HepG2 (cell line): ENCODE data around the gene ECM1. TPM values are rescaled to one million over a fixed set of nuclear protein-coding genes. Genes with fewer than 3 reads are reported as not detected.

Experiments used
- AHR ChIP-seq: IDR thresholded peaks from 2 replicates; pipeline ENCODE4 v1.6.1; 2018; ENCODE audit warnings: missing genetic modification reagents, missing compliant biosample characterization
- ARID2 ChIP-seq: sonication (generic); formaldehyde crosslinking; IDR thresholded peaks from 2 replicates; pipeline ENCODE4 v1.8.1; 2022; ENCODE audit warnings: mild to moderate bottlenecking, missing genetic modification reagents, borderline replicate concordance
- ARNT ChIP-seq: fragments of 450-650 bp; IDR thresholded peaks from 2 replicates; pipeline ENCODE4 v1.6.1; 2017
- DR1 ChIP-seq: sonication (generic); formaldehyde crosslinking; IDR thresholded peaks from 2 replicates; pipeline ENCODE4 v1.8.0; 2021; ENCODE audit warnings: mild to moderate bottlenecking, missing genetic modification reagents, inconsistent platforms
- ETV5 ChIP-seq: IDR thresholded peaks from 2 replicates; pipeline ENCODE4 v1.6.1; 2018; ENCODE audit warnings: missing biosample characterization, missing genetic modification reagents, inconsistent platforms, borderline replicate concordance
- IRF9 ChIP-seq: sonication (generic); formaldehyde crosslinking; IDR thresholded peaks from 2 replicates; pipeline ENCODE4 v1.8.0; 2022; ENCODE audit warnings: missing genetic modification reagents, mild to moderate bottlenecking, borderline replicate concordance
- ISL2 ChIP-seq: sonication (generic); formaldehyde crosslinking; IDR thresholded peaks from 2 replicates; pipeline ENCODE4 v1.5.0; 2020; ENCODE audit warnings: missing genetic modification reagents
- KLF6 ChIP-seq: IDR thresholded peaks from 2 replicates; pipeline ENCODE4 v1.8.0; 2016; ENCODE audit warnings: missing biosample characterization, missing genetic modification reagents
- PAX8 ChIP-seq: sonication (generic); formaldehyde crosslinking; IDR thresholded peaks from 2 replicates; pipeline ENCODE4 v1.8.0; 2022; ENCODE audit warnings: mild to moderate bottlenecking, missing genetic modification reagents, borderline replicate concordance
- SNAPC2 ChIP-seq: sonication (generic); formaldehyde crosslinking; IDR thresholded peaks from 2 replicates; pipeline ENCODE4 v1.8.1; 2022; ENCODE audit warnings: mild to moderate bottlenecking, missing genetic modification reagents
- ZIK1 ChIP-seq: sonication (generic); formaldehyde crosslinking; IDR thresholded peaks from 2 replicates; pipeline ENCODE4 v1.5.0; 2020; ENCODE audit warnings: mild to moderate bottlenecking, low read depth, missing genetic modification reagents, borderline replicate concordance
- ZNF3 ChIP-seq: IDR thresholded peaks from 2 replicates; pipeline ENCODE4 v1.7.0; 2017; ENCODE audit warnings: inconsistent platforms
- ZNF317 ChIP-seq: sonication (generic); formaldehyde crosslinking; IDR thresholded peaks from 2 replicates; pipeline ENCODE4 v1.5.0; 2020; ENCODE audit warnings: mild to moderate bottlenecking, missing genetic modification reagents
- ZNF333 ChIP-seq: sonication (generic); formaldehyde crosslinking; IDR thresholded peaks from 2 replicates; pipeline ENCODE4 v1.4.0; 2020; ENCODE audit warnings: mild to moderate bottlenecking, missing genetic modification reagents, borderline replicate concordance
- ZNF598 ChIP-seq: sonication (generic); formaldehyde crosslinking; IDR thresholded peaks from 2 replicates; pipeline ENCODE4 v1.5.1; 2020; ENCODE audit warnings: mild to moderate bottlenecking, missing genetic modification reagents, borderline replicate concordance
- ZNF788 ChIP-seq: sonication (generic); formaldehyde crosslinking; IDR thresholded peaks from 2 replicates; pipeline ENCODE4 v1.5.0; 2020; ENCODE audit warnings: mild to moderate bottlenecking, missing genetic modification reagents, borderline replicate concordance
- polyA plus RNA-seq, 8 experiments: library from polyadenylated mRNA; depleted of rRNA in 3 of 8; stranded (reverse) in 7 of 8; unstranded in 1 of 8; fragments of >200 nt; fragmentation: Illumina TruSeq in 4 of 8; extraction: Trizol in 4 of 8; gene quantifications; 2 replicates each; pipeline versions ENCODE4 v1.2.1 to v1.2.3, GENCODE V29; 2011 to 2016; ENCODE audit warnings: low read depth in 4 of 8, missing spikeins in 1 of 8, mixed read lengths in 1 of 8; ENCODE audit not compliant: insufficient read depth in 1 of 8
- total RNA-seq, 5 experiments: library from RNA; depleted of rRNA; stranded (reverse); fragments of >200 nt; fragmentation: Illumina TruSeq; extraction: Trizol; gene quantifications; 2 replicates each; pipeline ENCODE4 v1.2.3, GENCODE V29; 2016; ENCODE audit warnings: low read depth in 1 of 5
- TF ChIP-seq, protein P1 (sequence below): sonication (generic); formaldehyde crosslinking; IDR thresholded peaks from 2 replicates; pipeline ENCODE4 v1.4.0; 2020; ENCODE audit warnings: missing genetic modification reagents
- TF ChIP-seq, protein P2 (sequence below): sonication (generic); formaldehyde crosslinking; IDR thresholded peaks from 2 replicates; pipeline ENCODE4 v1.9.0; 2021; ENCODE audit warnings: missing genetic modification reagents, mild to moderate bottlenecking, borderline replicate concordance
- TF ChIP-seq, protein P3 (sequence below): sonication (generic); formaldehyde crosslinking; IDR thresholded peaks from 2 replicates; pipeline ENCODE4 v1.4.0; 2020; ENCODE audit warnings: missing genetic modification reagents, borderline replicate concordance

The ECM1 gene
- total and polyA plus RNA-seq, 2 of the 13 experiments (the other 11 are each of a cell fraction or from before 2014, with no cell fraction given): 0.42 to 1.0 TPM

- TF ChIP-seq IRF9 (CRISPR knock-in tag) (0 out of 2 replicates have a peak, but pooled peaks have one; percentile 59), ZIK1 (CRISPR knock-in tag) (no peak), ZNF598 (CRISPR knock-in tag) (no peak), ARNT (no peak), ISL2 (CRISPR knock-in tag) (peak; percentile 42; the same call in 1 of the 2 replicates), ZNF317 (no peak), ZNF788 (CRISPR knock-in tag) (peak; percentile 35; the same call in 1 of the 2 replicates), SNAPC2 (no peak), ZNF333 (CRISPR knock-in tag) (no peak), ARID2 (CRISPR knock-in tag) (no peak), KLF6 (CRISPR knock-in tag) (peak; percentile 74; the same call in 1 of the 2 replicates), ETV5 (CRISPR knock-in tag) (peak; percentile 77; the same call in 1 of the 2 replicates), AHR (CRISPR knock-in tag) (no peak), PAX8 (no peak), ZNF3 (CRISPR knock-in tag) (no peak), DR1 (CRISPR knock-in tag) (no peak)
- TF ChIP-seq, protein P1, sequence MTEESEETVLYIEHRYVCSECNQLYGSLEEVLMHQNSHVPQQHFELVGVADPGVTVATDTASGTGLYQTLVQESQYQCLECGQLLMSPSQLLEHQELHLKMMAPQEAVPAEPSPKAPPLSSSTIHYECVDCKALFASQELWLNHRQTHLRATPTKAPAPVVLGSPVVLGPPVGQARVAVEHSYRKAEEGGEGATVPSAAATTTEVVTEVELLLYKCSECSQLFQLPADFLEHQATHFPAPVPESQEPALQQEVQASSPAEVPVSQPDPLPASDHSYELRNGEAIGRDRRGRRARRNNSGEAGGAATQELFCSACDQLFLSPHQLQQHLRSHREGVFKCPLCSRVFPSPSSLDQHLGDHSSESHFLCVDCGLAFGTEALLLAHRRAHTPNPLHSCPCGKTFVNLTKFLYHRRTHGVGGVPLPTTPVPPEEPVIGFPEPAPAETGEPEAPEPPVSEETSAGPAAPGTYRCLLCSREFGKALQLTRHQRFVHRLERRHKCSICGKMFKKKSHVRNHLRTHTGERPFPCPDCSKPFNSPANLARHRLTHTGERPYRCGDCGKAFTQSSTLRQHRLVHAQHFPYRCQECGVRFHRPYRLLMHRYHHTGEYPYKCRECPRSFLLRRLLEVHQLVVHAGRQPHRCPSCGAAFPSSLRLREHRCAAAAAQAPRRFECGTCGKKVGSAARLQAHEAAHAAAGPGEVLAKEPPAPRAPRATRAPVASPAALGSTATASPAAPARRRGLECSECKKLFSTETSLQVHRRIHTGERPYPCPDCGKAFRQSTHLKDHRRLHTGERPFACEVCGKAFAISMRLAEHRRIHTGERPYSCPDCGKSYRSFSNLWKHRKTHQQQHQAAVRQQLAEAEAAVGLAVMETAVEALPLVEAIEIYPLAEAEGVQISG (CRISPR knock-in tag): peak; percentile 45; the same call in 1 of the 2 replicates
- TF ChIP-seq, protein P2, sequence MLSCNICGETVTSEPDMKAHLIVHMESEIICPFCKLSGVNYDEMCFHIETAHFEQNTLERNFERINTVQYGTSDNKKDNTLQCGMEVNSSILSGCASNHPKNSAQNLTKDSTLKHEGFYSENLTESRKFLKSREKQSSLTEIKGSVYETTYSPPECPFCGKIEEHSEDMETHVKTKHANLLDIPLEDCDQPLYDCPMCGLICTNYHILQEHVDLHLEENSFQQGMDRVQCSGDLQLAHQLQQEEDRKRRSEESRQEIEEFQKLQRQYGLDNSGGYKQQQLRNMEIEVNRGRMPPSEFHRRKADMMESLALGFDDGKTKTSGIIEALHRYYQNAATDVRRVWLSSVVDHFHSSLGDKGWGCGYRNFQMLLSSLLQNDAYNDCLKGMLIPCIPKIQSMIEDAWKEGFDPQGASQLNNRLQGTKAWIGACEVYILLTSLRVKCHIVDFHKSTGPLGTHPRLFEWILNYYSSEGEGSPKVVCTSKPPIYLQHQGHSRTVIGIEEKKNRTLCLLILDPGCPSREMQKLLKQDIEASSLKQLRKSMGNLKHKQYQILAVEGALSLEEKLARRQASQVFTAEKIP (CRISPR knock-in tag): no peak
- TF ChIP-seq, protein P3, sequence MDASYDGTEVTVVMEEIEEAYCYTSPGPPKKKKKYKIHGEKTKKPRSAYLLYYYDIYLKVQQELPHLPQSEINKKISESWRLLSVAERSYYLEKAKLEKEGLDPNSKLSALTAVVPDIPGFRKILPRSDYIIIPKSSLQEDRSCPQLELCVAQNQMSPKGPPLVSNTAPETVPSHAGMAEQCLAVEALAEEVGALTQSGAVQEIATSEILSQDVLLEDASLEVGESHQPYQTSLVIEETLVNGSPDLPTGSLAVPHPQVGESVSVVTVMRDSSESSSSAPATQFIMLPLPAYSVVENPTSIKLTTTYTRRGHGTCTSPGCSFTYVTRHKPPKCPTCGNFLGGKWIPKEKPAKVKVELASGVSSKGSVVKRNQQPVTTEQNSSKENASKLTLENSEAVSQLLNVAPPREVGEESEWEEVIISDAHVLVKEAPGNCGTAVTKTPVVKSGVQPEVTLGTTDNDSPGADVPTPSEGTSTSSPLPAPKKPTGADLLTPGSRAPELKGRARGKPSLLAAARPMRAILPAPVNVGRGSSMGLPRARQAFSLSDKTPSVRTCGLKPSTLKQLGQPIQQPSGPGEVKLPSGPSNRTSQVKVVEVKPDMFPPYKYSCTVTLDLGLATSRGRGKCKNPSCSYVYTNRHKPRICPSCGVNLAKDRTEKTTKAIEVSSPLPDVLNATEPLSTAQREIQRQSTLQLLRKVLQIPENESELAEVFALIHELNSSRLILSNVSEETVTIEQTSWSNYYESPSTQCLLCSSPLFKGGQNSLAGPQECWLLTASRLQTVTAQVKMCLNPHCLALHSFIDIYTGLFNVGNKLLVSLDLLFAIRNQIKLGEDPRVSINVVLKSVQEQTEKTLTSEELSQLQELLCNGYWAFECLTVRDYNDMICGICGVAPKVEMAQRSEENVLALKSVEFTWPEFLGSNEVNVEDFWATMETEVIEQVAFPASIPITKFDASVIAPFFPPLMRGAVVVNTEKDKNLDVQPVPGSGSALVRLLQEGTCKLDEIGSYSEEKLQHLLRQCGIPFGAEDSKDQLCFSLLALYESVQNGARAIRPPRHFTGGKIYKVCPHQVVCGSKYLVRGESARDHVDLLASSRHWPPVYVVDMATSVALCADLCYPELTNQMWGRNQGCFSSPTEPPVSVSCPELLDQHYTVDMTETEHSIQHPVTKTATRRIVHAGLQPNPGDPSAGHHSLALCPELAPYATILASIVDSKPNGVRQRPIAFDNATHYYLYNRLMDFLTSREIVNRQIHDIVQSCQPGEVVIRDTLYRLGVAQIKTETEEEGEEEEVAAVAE (CRISPR knock-in tag): peak; percentile 33; the same call in 1 of the 2 replicates
Observed at GRCh38 chr1:150552128-150552910, 44.4 kb downstream of the ECM1 start (continued).
